GM12878 (cell line): ENCODE measurements around the gene RTL9. TPM values are rescaled to one million over a fixed set of nuclear protein-coding genes. Genes with fewer than 3 reads are reported as not detected.

Experiments used
- ATAC-seq: fragments of 200-7000 bp; cut with Tn5 transposase; 3 replicates; pipeline ENCODE4 v1.9.1; 2020; ENCODE audit warnings: mild to moderate bottlenecking, moderate library complexity
- BruUV-seq: library from RNA; stranded (reverse); fragments of 400-500 nt; replicated peaks from 2 replicates; lab custom pipeline; 2021; lab: Mats Ljungman, UMichigan
- CTCF ChIA-PET: fragments of 300-600 bp; sonication (Branson Sonifier 250); formaldehyde crosslinking; extraction: SDS; loops from one replicate; lab custom pipeline; 2021; ENCODE audit warnings: inconsistent platforms; lab: Yijun Ruan, JAX
- POLR2A ChIA-PET: fragments of 350-600 bp; formaldehyde crosslinking; extraction: SDS; loops from one replicate; lab custom pipeline; 2021; ENCODE audit warnings: inconsistent platforms; lab: Charles Lee
- RAD21 ChIA-PET: fragments of 300-600 bp; sonication (Branson Sonifier 250); formaldehyde crosslinking; loops from one replicate; lab custom pipeline; 2023; ENCODE audit warnings: antibody characterized with exemption; ENCODE audit not compliant: unreplicated experiment; lab: Charles Lee
- SMC1A ChIA-PET: fragments of 300-600 bp; sonication (Branson Sonifier 250); formaldehyde crosslinking; loops from one replicate; lab custom pipeline; 2023; ENCODE audit not compliant: unreplicated experiment, uncharacterized antibody; lab: Charles Lee
- DNase-seq: peaks from one replicate; pipeline ENCODE4 v3.0.0-alpha.2; 2011; ENCODE audit warnings: low read depth, low spot score
- FAIRE-seq: peaks from 3 replicates; lab custom pipeline; 2011; peaks lifted over from hg19 to GRCh38; lab: Jason Lieb, UNC
- H2AFZ ChIP-seq: 2 replicates; pipeline ENCODE4 v1.6.0; 2011; ENCODE audit warnings: low read depth, low read length, control low read depth; ENCODE audit not compliant: control insufficient read depth
- H3K27ac ChIP-seq: 2 replicates; pipeline ENCODE4 v1.5.1; 2011; ENCODE audit warnings: control low read depth; ENCODE audit not compliant: control insufficient read depth, insufficient read depth
- H3K27me3 ChIP-seq, 2 experiments: replicated peaks in 1 of 2; 2 replicates each; pipeline versions ENCODE4 v1.6.0 to v1.6.1; 2011; ENCODE audit warnings: low read length in 1 of 2; ENCODE audit not compliant: control insufficient read depth in 2 of 2, insufficient read depth in 2 of 2
- H3K36me3 ChIP-seq, 2 experiments: 2 replicates each; pipeline ENCODE4 v1.5.1; 2011; ENCODE audit warnings: low read length in 1 of 2; ENCODE audit not compliant: control insufficient read depth in 2 of 2, insufficient read depth in 2 of 2
- H3K4me1 ChIP-seq: 2 replicates; pipeline ENCODE4 v1.6.1; 2011; ENCODE audit warnings: mild to moderate bottlenecking, low read length, moderate library complexity, mixed read lengths; ENCODE audit not compliant: control insufficient read depth, insufficient read depth
- H3K4me2 ChIP-seq: 2 replicates; pipeline ENCODE4 v1.6.0; 2011; ENCODE audit warnings: control low read depth; ENCODE audit not compliant: control insufficient read depth, insufficient read depth
- H3K4me3 ChIP-seq: fragments of 200-600 bp; sonication (generic); 2 replicates; pipeline ENCODE4 v1.5.1; 2016
- H3K79me2 ChIP-seq: 2 replicates; pipeline ENCODE4 v1.6.0; 2011; ENCODE audit warnings: low read length; ENCODE audit not compliant: control insufficient read depth, insufficient read depth
- H3K9ac ChIP-seq: 2 replicates; pipeline ENCODE4 v1.8.0; 2011; ENCODE audit warnings: low read length, control low read depth, mixed read lengths; ENCODE audit not compliant: control insufficient read depth, insufficient read depth
- H3K9me3 ChIP-seq: replicated peaks from 3 replicates; pipeline ENCODE4 v1.5.1; 2011; ENCODE audit warnings: mild to moderate bottlenecking, low read length; ENCODE audit not compliant: control insufficient read depth, insufficient read depth
- H4K20me1 ChIP-seq: 2 replicates; pipeline ENCODE4 v1.6.0; 2011; ENCODE audit not compliant: control insufficient read depth, insufficient read depth
- FOXM1 ChIP-seq: IDR thresholded peaks from 2 replicates; pipeline ENCODE4 v1.6.1; 2012; ENCODE audit warnings: low read depth, mild to moderate bottlenecking, inconsistent platforms, low read length, moderate library complexity
- HDGF ChIP-seq: fragments of 450-650 bp; IDR thresholded peaks from 2 replicates; pipeline ENCODE4 v1.6.1; 2016; ENCODE audit warnings: antibody characterized with exemption
- JUND ChIP-seq: IDR thresholded peaks from 2 replicates; pipeline ENCODE4 v1.6.1; 2012; ENCODE audit warnings: low read depth, mild to moderate bottlenecking, low read length, improper control_type of control experiment, moderate library complexity
- MTA2 ChIP-seq: fragments of 450-650 bp; IDR thresholded peaks from 2 replicates; pipeline ENCODE4 v1.6.1; 2016; ENCODE audit warnings: low read depth, mild to moderate bottlenecking, moderate library complexity
- MYC ChIP-seq: IDR thresholded peaks from 2 replicates; pipeline ENCODE4 v1.6.1; 2011; ENCODE audit warnings: mild to moderate bottlenecking, low read length, moderate library complexity, inconsistent platforms; ENCODE audit not compliant: insufficient read depth, insufficient replicate concordance, insufficient read length, severe bottlenecking
- NFXL1 ChIP-seq: fragments of 450-650 bp; IDR thresholded peaks from 2 replicates; pipeline ENCODE4 v1.6.1; 2017; ENCODE audit warnings: antibody characterized with exemption, mild to moderate bottlenecking, borderline replicate concordance
- PAX5 ChIP-seq: IDR thresholded peaks from 2 replicates; pipeline ENCODE4 v1.6.1; 2011; ENCODE audit warnings: low read depth, low read length, borderline replicate concordance
- RFX5 ChIP-seq: IDR thresholded peaks from 2 replicates; pipeline ENCODE4 v1.6.1; 2011; ENCODE audit warnings: low read depth, low read length, improper control_type of control experiment
- SIN3A ChIP-seq: IDR thresholded peaks from 2 replicates; pipeline ENCODE4 v1.6.1; 2012; ENCODE audit warnings: low read depth, low read length, improper control_type of control experiment
- SP1 ChIP-seq: IDR thresholded peaks from one replicate; pipeline ENCODE4 v1.6.1; 2011; ENCODE audit warnings: low read depth, low read length
- TBL1XR1 ChIP-seq: IDR thresholded peaks from 2 replicates; pipeline ENCODE4 v1.6.1; 2012; ENCODE audit warnings: low read depth, low read length, improper control_type of control experiment
- ZNF207 ChIP-seq: fragments of 450-650 bp; IDR thresholded peaks from 2 replicates; pipeline ENCODE4 v1.6.1; 2014; ENCODE audit warnings: antibody characterized with exemption, mild to moderate bottlenecking, borderline replicate concordance
- WGBS: methylation state at CpG from one replicate; pipeline ENCODE4 v1.1.6; 2016; ENCODE audit warnings: low lambda C conversion rate; ENCODE audit not compliant: insufficient replicate concordance, insufficient coverage; ENCODE audit errors: missing lambda C conversion rate; 5-methylcytosine and 5-hydroxymethylcytosine counted together
- in situ Hi-C: fragments of 300-500 bp; cut with MboI; formaldehyde crosslinking; loops from 9 replicates; pipeline ENCODE4 v1.14.3; 2018; ENCODE audit warnings: mixed read lengths
- intact Hi-C: fragments of 100-400 bp; cut with micrococcal nuclease; formaldehyde crosslinking; loops from one replicate; pipeline ENCODE4 v1.14.2; 2022; ENCODE audit not compliant: unreplicated experiment
- polyA plus RNA-seq, 11 experiments: library from polyadenylated mRNA; depleted of rRNA in 4 of 11; unstranded in 6 of 11; stranded (reverse) in 5 of 11; fragments of >200 nt; fragmentation: Nextera tagmentation in 4 of 11; fragmentation: Illumina TruSeq in 1 of 11; extraction: Ambion mirVana in 4 of 11; extraction: Trizol in 1 of 11; gene quantifications; 1 replicate in 1 of 11; 2 replicates in 10 of 11; pipeline versions ENCODE4 v1.2.1 to v1.2.3, GENCODE V29; 2011 to 2016; ENCODE audit warnings: inconsistent platforms in 2 of 11, missing spikeins in 2 of 11, low read depth in 1 of 11
- total RNA-seq, 4 experiments: library from RNA; depleted of rRNA in 3 of 4; stranded (reverse); fragments of >200 nt in 3 of 4; fragmentation: Illumina TruSeq in 1 of 4; extraction: Trizol in 1 of 4; gene quantifications; 2 replicates each; pipeline versions ENCODE4 v1.2.1 to v1.2.3, GENCODE V29; 2013 to 2021
- TF ChIP-seq, protein P1 (sequence below): fragments of 450-650 bp; IDR thresholded peaks from 2 replicates; pipeline ENCODE4 v1.6.1; 2014; ENCODE audit warnings: mild to moderate bottlenecking
- TF ChIP-seq, protein P2 (sequence below): IDR thresholded peaks from 2 replicates; pipeline ENCODE4 v1.6.1; 2012; ENCODE audit warnings: low read depth, low read length, improper control_type of control experiment
- TF ChIP-seq, protein P3 (sequence below): fragments of 450-650 bp; formaldehyde crosslinking; IDR thresholded peaks from 2 replicates; pipeline ENCODE4 v1.5.0; 2022; ENCODE audit warnings: mild to moderate bottlenecking, missing genetic modification characterization

Gene RTL9
- total and polyA plus RNA-seq, 10 of the 15 experiments (the other 5 are each of a cell fraction or from before 2014, with no cell fraction given) = 0.05 to 1.2 (median 0.17) TPM

DNA sequence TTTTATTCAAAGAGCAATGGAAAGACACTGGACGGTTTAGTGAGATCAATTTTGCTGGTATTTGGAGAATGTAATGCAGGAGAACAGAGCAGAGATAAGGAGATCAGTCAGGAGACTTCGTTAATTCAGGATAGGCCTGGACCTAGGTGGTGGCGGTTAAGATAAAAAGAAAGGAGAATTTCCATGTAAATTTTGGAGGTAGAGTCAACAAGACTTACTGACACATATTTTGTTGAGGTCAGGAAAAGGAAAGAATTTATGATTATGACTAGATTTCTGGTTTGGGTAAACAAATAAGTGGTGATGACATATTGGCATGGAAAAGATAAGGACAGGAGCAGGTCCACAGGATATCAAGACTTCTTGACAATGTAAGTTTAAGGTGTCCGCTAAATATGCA lies 31.9 kb upstream of the RTL9 start:
- no peaks in the 10 kb centered on the region for H3K4me1 ChIP-seq
- no peak for DNase-seq
- H4K20me1 ChIP-seq = no peaks in the 10 kb centered on the region
- H3K27ac ChIP-seq = no peak overlapping the region
- no peak for FAIRE-seq
- H3K4me3 ChIP-seq = no peak overlapping the region
- CTCF ChIA-PET = no interaction called here
- no peak overlapping the region for H3K4me2 ChIP-seq
- no peaks in the 10 kb centered on the region; the same call in 2 of the 3 replicates for H3K9me3 ChIP-seq
- H2AFZ ChIP-seq = no peak overlapping the region
- no peak overlapping the region for H3K9ac ChIP-seq
- no peaks in the 10 kb centered on the region for H3K36me3 ChIP-seq
- BruUV-seq = no TSS peak
- no peaks in the 10 kb centered on the region for H3K27me3 ChIP-seq
- SMC1A ChIA-PET = no interaction called here
- intact Hi-C loops = no loop called here
- H3K79me2 ChIP-seq = no peaks in the 10 kb centered on the region
- WGBS = 58% methylated on average over 4 of the region's 4 CpGs
- in situ Hi-C loops = no loop called here
- no peak for ATAC-seq
- POLR2A ChIA-PET = no interaction called here
- RAD21 ChIA-PET = no interaction called here
- TF ChIP-seq SP1 (no peak), HDGF (no peak), RFX5 (no peak)

DNA sequence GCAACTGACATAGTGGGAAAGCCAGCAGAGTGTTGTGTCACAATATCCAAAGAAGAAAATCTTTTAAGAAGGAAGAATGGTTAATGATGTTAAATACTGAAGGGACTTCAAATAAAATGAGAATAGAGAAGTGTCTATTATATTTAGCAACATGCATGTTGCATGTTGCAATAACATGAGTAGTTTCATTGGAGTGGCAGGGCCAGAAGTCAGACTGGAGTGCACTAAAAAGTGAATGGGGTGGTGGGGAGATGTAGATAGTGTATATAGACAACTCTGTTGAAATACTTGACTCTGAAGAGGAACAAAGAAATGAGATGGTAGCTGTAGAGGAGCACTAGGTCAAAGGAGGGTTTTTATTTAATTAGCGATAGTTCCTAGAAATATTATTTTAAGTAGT lies 31.3 kb upstream of the RTL9 start:
- H3K79me2 ChIP-seq = no peaks in the 10 kb centered on the region
- no peaks in the 10 kb centered on the region for H3K27me3 ChIP-seq
- BruUV-seq = no TSS peak
- H3K9ac ChIP-seq = no peak overlapping the region
- H3K4me1 ChIP-seq = no peaks in the 10 kb centered on the region
- CTCF ChIA-PET = no interaction called here
- no peak overlapping the region for H3K4me2 ChIP-seq
- SMC1A ChIA-PET = no interaction called here
- FAIRE-seq (no peak), DNase-seq (no peak), ATAC-seq (no peak)
- no peak overlapping the region for H3K4me3 ChIP-seq
- H3K36me3 ChIP-seq = no peaks in the 10 kb centered on the region
- H3K27ac ChIP-seq = no peak overlapping the region
- 100% methylated on average over 1 of the region's 1 CpG for WGBS
- no peak overlapping the region for H2AFZ ChIP-seq
- RAD21 ChIA-PET = no interaction called here
- POLR2A ChIA-PET = no interaction called here
- no peaks in the 10 kb centered on the region for H4K20me1 ChIP-seq
- H3K9me3 ChIP-seq = no peaks in the 10 kb centered on the region; the same call in 2 of the 3 replicates
- in situ Hi-C loops (no loop called here), intact Hi-C loops (no loop called here)
- TF ChIP-seq MTA2 (no peak), FOXM1 (no peak), MYC (no peak), ZNF207 (no peak), JUND (no peak), TBL1XR1 (no peak), RFX5 (no peak), NFXL1 (no peak), PAX5 (no peak), SIN3A (no peak)
- TF ChIP-seq, protein P1, sequence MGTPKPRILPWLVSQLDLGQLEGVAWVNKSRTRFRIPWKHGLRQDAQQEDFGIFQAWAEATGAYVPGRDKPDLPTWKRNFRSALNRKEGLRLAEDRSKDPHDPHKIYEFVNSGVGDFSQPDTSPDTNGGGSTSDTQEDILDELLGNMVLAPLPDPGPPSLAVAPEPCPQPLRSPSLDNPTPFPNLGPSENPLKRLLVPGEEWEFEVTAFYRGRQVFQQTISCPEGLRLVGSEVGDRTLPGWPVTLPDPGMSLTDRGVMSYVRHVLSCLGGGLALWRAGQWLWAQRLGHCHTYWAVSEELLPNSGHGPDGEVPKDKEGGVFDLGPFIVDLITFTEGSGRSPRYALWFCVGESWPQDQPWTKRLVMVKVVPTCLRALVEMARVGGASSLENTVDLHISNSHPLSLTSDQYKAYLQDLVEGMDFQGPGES = no peak
- TF ChIP-seq, protein P2, sequence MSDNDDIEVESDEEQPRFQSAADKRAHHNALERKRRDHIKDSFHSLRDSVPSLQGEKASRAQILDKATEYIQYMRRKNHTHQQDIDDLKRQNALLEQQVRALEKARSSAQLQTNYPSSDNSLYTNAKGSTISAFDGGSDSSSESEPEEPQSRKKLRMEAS = no peak
- TF ChIP-seq, protein P3, sequence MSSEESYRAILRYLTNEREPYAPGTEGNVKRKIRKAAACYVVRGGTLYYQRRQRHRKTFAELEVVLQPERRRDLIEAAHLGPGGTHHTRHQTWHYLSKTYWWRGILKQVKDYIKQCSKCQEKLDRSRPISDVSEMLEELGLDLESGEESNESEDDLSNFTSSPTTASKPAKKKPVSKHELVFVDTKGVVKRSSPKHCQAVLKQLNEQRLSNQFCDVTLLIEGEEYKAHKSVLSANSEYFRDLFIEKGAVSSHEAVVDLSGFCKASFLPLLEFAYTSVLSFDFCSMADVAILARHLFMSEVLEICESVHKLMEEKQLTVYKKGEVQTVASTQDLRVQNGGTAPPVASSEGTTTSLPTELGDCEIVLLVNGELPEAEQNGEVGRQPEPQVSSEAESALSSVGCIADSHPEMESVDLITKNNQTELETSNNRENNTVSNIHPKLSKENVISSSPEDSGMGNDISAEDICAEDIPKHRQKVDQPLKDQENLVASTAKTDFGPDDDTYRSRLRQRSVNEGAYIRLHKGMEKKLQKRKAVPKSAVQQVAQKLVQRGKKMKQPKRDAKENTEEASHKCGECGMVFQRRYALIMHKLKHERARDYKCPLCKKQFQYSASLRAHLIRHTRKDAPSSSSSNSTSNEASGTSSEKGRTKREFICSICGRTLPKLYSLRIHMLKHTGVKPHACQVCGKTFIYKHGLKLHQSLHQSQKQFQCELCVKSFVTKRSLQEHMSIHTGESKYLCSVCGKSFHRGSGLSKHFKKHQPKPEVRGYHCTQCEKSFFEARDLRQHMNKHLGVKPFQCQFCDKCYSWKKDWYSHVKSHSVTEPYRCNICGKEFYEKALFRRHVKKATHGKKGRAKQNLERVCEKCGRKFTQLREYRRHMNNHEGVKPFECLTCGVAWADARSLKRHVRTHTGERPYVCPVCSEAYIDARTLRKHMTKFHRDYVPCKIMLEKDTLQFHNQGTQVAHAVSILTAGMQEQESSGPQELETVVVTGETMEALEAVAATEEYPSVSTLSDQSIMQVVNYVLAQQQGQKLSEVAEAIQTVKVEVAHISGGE (CRISPR knock-in tag) = no peak
